AG09309 (cell line): Measurements from ENCODE around the gene TLCD2.

Experiments
- DNase-seq: peaks from one replicate; pipeline ENCODE4 v3.0.0-alpha.2; 2010; ENCODE audit warnings: low read depth
- H3K4me3 ChIP-seq: 2 replicates; pipeline ENCODE4 v1.5.1; 2011; ENCODE audit warnings: mild to moderate bottlenecking, low read depth, low read length, moderate library complexity; ENCODE audit not compliant: control insufficient read depth
- TF ChIP-seq, protein P1 (sequence below): IDR thresholded peaks from 2 replicates; pipeline ENCODE4 v1.5.1; 2011; ENCODE audit warnings: mild to moderate bottlenecking, low read depth, low read length, inconsistent platforms; ENCODE audit not compliant: insufficient read depth, control insufficient read depth; ENCODE audit errors: missing control alignments

TLCD2 gene

DNA sequence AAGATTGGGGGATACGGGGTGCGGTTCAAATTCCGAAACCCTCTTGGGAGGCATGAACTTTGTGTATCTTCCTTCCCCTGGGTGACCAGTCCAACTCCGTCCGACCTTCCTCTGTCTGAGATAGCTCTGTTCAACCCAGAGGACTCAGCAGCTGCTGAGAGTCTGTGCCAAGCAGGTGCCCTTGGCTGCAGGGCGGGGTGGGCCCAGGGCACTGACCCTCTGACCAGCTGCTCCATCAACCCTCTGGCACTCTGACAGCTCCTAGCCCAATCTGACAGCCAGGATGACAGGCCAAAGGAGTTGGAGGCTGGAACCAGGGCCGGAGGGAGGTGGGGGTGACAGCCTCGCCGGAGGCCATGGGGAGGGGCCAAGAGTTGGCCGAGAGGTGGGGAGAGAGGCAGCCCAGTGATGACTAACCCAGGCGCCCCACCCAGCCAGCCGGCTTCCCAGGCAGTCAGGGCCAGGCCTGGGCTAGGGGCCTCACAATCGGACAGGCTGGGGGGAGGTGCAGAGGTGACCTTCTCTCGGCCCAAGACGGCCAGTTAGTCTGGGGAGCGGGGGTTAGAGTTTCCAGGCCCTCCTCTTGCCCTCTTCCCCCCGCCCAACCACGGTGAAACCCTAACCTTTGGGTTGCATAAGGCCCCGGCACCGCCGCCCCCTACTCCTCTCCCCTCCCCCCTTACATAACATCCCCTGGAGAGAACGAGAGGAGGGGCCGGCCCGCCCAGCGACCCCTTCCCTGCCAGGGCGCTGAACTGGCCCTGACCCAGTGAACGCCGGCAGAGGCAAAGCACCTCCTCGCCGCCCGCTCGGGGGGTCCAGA is 5.0 kb upstream of the TLCD2 start:
- peak; percentile 73 for DNase-seq
- TF ChIP-seq, protein P1, sequence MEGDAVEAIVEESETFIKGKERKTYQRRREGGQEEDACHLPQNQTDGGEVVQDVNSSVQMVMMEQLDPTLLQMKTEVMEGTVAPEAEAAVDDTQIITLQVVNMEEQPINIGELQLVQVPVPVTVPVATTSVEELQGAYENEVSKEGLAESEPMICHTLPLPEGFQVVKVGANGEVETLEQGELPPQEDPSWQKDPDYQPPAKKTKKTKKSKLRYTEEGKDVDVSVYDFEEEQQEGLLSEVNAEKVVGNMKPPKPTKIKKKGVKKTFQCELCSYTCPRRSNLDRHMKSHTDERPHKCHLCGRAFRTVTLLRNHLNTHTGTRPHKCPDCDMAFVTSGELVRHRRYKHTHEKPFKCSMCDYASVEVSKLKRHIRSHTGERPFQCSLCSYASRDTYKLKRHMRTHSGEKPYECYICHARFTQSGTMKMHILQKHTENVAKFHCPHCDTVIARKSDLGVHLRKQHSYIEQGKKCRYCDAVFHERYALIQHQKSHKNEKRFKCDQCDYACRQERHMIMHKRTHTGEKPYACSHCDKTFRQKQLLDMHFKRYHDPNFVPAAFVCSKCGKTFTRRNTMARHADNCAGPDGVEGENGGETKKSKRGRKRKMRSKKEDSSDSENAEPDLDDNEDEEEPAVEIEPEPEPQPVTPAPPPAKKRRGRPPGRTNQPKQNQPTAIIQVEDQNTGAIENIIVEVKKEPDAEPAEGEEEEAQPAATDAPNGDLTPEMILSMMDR, result no peak
- peak overlapping the region; percentile 98 for H3K4me3 ChIP-seq

- TF ChIP-seq, protein P1, result no peak
- peak; percentile 94 for DNase-seq
- H3K4me3 ChIP-seq, result peak overlapping the region; percentile 98
Observed at GRCh38 chr17:1714427-1714979, 4.3 kb upstream of the TLCD2 start.

GRCh38 chr17:1713878-1714426 is 3.8 kb upstream of the TLCD2 start:
- TF ChIP-seq, protein P1, result peak; percentile 31
- DNase-seq, result no peak
- H3K4me3 ChIP-seq, result peak overlapping the region; percentile 98

- no peak for DNase-seq
- peak overlapping the region; percentile 98 for H3K4me3 ChIP-seq
- TF ChIP-seq, protein P1, result no peak
Observed at GRCh38 chr17:1713160-1713877, 3.1 kb upstream of the TLCD2 start.

DNA sequence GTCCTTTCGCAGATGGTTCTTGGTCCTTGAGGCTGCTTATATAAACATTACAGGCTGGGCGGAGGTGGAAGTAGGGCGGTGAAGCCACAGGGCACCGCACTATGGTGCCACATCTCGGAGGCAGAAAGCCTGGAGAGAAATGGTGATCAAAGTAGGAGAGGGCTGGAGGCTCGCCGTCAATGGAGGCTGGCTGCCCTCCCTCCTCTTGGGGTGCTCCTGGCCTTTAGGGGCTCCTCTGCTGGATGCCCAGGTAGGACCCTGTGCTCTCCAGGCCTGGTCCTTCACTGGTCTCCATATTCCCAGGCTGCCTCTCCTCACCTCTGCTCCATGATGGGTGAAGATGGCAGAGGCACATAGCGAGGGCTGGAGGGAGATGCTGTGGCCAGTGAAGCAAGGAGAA is 2.1 kb upstream of the TLCD2 start:
- peak overlapping the region; percentile 98 for H3K4me3 ChIP-seq
- DNase-seq, result no peak
- TF ChIP-seq, protein P1, result no peak

DNA sequence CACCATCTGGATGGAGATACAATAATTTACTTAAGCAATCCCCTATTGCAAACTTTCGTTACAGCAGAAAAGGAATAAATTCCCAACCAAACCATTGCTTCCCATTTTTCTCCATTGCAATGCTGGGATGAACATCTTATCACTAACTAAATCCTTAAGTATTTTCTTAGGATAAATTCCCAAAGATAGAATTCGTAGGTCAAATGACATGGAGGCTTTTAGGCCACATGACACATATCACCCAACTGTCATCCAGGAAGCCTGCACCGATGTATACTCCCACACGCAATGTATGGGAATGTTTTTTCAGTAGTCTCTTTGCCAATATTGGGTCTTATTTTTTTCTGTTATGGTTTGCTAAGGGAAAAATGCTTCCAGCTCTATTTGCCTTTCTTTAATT is 1.6 kb upstream of the TLCD2 start:
- no peak for DNase-seq
- no peak overlapping the region for H3K4me3 ChIP-seq
- TF ChIP-seq, protein P1, result no peak
